Tibial nerve (tissue), 4 donors: ENCODE data around the gene PLXNA4.

Experiments
- EP300 ChIP-seq, 2 donors: sonication (generic); formaldehyde crosslinking; IDR thresholded peaks; one replicate each; pipeline ENCODE4 v1.6.1; 2017; ENCODE audit warnings: antibody characterized with exemption in 2 of 2, mild to moderate bottlenecking in 1 of 2
- POLR2A ChIP-seq, 2 donors: fragments of 450-650 bp; IDR thresholded peaks; one replicate each; pipeline ENCODE4 v1.6.1; 2017; ENCODE audit warnings: antibody characterized with exemption in 2 of 2, mild to moderate bottlenecking in 2 of 2, moderate library complexity in 2 of 2
- TF ChIP-seq, protein P1 (sequence below), 5 experiments: fragments of 200-600 bp in 3 of 5; fragments of 450-650 bp in 2 of 5; sonication (generic) in 3 of 5; IDR thresholded peaks; one replicate each; pipeline ENCODE4 v1.5.1; 2016 to 2019; ENCODE audit warnings: antibody characterized with exemption in 5 of 5, mild to moderate bottlenecking in 3 of 5, moderate library complexity in 2 of 5

DNA sequence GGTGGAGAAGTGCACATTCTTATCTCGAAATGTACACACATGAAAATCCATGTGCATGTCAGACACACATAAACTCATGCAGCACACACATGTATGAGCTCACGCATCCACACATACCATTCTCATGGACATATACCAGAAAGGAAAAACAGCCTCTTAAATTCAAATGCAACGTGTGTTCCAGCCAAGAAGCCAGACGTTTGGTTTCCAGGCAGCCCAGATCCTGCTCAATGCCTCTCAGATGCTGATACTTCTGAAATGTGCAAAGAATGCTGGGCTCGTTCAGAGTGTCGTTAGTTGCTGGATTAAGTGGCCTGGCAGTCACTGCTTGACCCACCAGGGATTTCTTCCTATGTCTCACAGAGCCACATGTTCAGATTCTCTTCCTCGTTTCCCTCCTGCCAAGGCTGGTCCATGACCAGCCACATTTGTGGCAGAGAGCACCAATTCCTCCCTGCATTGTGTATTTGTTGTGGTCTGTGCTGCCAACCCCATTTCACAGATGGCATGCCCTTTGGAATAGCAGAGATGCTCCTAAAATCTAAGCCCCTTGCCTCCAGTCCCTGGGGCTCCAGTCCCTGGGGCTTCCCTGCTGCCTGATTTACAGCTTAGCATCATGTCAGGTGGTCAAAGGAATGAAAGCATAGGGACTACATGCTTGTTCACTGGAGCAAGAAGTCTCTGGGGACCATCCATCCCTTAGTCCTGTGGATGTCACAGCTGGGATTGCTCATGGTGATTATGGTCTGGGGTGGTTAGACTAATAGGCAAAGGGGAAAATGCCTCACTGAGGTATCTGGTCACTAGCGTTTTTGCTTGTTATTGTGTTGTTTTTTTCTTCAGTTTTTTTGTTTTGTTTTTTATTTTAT, 426.6 kb downstream of the PLXNA4 start:
- TF ChIP-seq EP300 (IDR thresholded peaks at IDR 0.05): no peak
- TF ChIP-seq, protein P1, sequence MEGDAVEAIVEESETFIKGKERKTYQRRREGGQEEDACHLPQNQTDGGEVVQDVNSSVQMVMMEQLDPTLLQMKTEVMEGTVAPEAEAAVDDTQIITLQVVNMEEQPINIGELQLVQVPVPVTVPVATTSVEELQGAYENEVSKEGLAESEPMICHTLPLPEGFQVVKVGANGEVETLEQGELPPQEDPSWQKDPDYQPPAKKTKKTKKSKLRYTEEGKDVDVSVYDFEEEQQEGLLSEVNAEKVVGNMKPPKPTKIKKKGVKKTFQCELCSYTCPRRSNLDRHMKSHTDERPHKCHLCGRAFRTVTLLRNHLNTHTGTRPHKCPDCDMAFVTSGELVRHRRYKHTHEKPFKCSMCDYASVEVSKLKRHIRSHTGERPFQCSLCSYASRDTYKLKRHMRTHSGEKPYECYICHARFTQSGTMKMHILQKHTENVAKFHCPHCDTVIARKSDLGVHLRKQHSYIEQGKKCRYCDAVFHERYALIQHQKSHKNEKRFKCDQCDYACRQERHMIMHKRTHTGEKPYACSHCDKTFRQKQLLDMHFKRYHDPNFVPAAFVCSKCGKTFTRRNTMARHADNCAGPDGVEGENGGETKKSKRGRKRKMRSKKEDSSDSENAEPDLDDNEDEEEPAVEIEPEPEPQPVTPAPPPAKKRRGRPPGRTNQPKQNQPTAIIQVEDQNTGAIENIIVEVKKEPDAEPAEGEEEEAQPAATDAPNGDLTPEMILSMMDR (IDR thresholded peaks at IDR 0.05): no peak
- TF ChIP-seq POLR2A (IDR thresholded peaks at IDR 0.05): no peak
